ENCODE data around the gene FNDC11.

The FNDC11 gene

DNA sequence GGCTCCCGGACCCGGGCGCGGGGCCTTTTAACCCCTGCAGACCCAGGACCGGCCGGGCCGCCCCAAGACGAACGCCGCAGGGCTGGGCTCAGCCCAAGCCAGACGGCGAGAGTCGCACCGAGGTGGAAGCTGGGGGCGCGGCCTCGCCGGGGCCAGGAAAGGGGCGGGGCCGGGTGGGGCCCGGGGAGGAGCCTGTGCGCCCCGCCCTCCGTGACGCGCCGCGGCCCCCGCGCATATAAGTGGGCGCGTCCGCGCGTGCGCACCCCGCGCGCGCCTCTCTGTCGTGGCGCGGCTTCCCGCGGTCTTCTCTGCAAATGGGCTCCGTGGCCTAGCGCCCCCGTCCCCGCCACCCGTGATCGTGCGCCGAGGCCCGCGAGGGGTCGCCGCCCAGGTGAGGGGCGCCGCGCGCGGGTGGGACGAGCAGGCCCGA, 33.4 kb upstream of the FNDC11 start, which contains the start of gene PPDPF:
PPDPF (plus strand) TSS at position 262 of the 430 bp plus-strand sequence. CDS start 544 bp downstream, outside the sequence.
- peak within 1 kb of the TSS; percentile 45; the same call in 1 of the 2 replicates for H3K4me2 ChIP-seq
- no peak within 1 kb of the TSS for H3K9ac ChIP-seq
- H3K79me2 ChIP-seq (ENCODE audit: insufficient read depth, low read depth) = no peaks in the 10 kb centered on the region
- no peaks in the 10 kb centered on the region for H3K4me1 ChIP-seq (ENCODE audit: low read depth, poor library complexity, severe bottlenecking)
- H2AFZ ChIP-seq (ENCODE audit: low read depth) = peak within 1 kb of the TSS; percentile 49
- TF ChIP-seq, protein P1, sequence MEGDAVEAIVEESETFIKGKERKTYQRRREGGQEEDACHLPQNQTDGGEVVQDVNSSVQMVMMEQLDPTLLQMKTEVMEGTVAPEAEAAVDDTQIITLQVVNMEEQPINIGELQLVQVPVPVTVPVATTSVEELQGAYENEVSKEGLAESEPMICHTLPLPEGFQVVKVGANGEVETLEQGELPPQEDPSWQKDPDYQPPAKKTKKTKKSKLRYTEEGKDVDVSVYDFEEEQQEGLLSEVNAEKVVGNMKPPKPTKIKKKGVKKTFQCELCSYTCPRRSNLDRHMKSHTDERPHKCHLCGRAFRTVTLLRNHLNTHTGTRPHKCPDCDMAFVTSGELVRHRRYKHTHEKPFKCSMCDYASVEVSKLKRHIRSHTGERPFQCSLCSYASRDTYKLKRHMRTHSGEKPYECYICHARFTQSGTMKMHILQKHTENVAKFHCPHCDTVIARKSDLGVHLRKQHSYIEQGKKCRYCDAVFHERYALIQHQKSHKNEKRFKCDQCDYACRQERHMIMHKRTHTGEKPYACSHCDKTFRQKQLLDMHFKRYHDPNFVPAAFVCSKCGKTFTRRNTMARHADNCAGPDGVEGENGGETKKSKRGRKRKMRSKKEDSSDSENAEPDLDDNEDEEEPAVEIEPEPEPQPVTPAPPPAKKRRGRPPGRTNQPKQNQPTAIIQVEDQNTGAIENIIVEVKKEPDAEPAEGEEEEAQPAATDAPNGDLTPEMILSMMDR (conservative IDR thresholded peaks at IDR 0.05; ENCODE audit: low read depth, low read length) = no peak
- H3K36me3 ChIP-seq (ENCODE audit: insufficient read depth) = no peaks in the 10 kb centered on the region
- no peak within 1 kb of the TSS for H3K4me3 ChIP-seq (IDR thresholded peaks at IDR 0.05; ENCODE audit: insufficient read depth, low read depth, low read length)
- no peaks in the 10 kb centered on the region for H4K20me1 ChIP-seq (ENCODE audit: insufficient read depth)
- peaks cover 59% of the 10 kb centered on the region for H3K27me3 ChIP-seq (ENCODE audit: insufficient read depth, low read depth)
- H3K27ac ChIP-seq = no peak within 1 kb of the TSS

GRCh38 chr20:63520934-63521601, 32.9 kb upstream of the FNDC11 start:
- Histone ChIP-seq H3K4me2 (peak overlapping the region; percentile 25; the same call in 1 of the 2 replicates), H4K20me1 (ENCODE audit: insufficient read depth) (no peaks in the 10 kb centered on the region), H2AFZ (ENCODE audit: low read depth) (peak overlapping the region; percentile 22), H3K27me3 (ENCODE audit: insufficient read depth, low read depth) (peaks cover 56% of the 10 kb centered on the region), H3K4me1 (ENCODE audit: low read depth, poor library complexity, severe bottlenecking) (no peaks in the 10 kb centered on the region), H3K36me3 (ENCODE audit: insufficient read depth) (no peaks in the 10 kb centered on the region), H3K27ac (no peak overlapping the region), H3K4me3 (IDR thresholded peaks at IDR 0.05; ENCODE audit: insufficient read depth, low read depth, low read length) (no peak overlapping the region), H3K9ac (no peak overlapping the region), H3K79me2 (ENCODE audit: insufficient read depth, low read depth) (no peaks in the 10 kb centered on the region)
- TF ChIP-seq, protein P1 (conservative IDR thresholded peaks at IDR 0.05; ENCODE audit: low read depth, low read length) = no peak

DNA sequence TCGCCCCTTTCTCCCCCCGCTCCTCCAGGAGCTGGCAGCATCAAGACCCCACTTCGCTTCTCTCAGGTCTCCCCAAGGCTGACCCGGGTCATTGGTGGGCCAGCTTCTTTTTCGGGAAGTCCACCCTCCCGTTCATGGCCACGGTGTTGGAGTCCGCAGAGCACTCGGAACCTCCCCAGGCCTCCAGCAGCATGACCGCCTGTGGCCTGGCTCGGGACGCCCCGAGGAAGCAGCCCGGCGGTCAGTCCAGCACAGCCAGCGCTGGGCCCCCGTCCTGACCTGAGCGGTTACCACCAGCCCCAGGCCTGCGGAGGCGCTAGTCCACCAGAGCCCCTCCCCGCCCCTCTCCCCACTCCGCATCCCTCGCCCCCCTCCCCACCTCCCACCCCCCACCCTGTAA, 32.4 kb upstream of the FNDC11 start:
- no peak overlapping the region for H3K4me3 ChIP-seq (IDR thresholded peaks at IDR 0.05; ENCODE audit: insufficient read depth, low read depth, low read length)
- no peak overlapping the region for H3K9ac ChIP-seq
- H2AFZ ChIP-seq (ENCODE audit: low read depth) = no peak overlapping the region
- TF ChIP-seq, protein P1 (conservative IDR thresholded peaks at IDR 0.05; ENCODE audit: low read depth, low read length) = no peak
- no peaks in the 10 kb centered on the region for H3K79me2 ChIP-seq (ENCODE audit: insufficient read depth, low read depth)
- no peak overlapping the region for H3K4me2 ChIP-seq
- no peaks in the 10 kb centered on the region for H4K20me1 ChIP-seq (ENCODE audit: insufficient read depth)
- H3K36me3 ChIP-seq (ENCODE audit: insufficient read depth) = no peaks in the 10 kb centered on the region
- no peaks in the 10 kb centered on the region for H3K4me1 ChIP-seq (ENCODE audit: low read depth, poor library complexity, severe bottlenecking)
- H3K27ac ChIP-seq = no peak overlapping the region
- H3K27me3 ChIP-seq (ENCODE audit: insufficient read depth, low read depth) = peaks cover 57% of the 10 kb centered on the region

GRCh38 chr20:63522091-63522868, 31.7 kb upstream of the FNDC11 start:
- H3K27me3 ChIP-seq (ENCODE audit: insufficient read depth, low read depth) = peaks cover 57% of the 10 kb centered on the region
- H3K4me1 ChIP-seq (ENCODE audit: low read depth, poor library complexity, severe bottlenecking) = no peaks in the 10 kb centered on the region
- TF ChIP-seq, protein P1 (conservative IDR thresholded peaks at IDR 0.05; ENCODE audit: low read depth, low read length) = no peak
- H3K27ac ChIP-seq = no peak overlapping the region
- no peak overlapping the region for H2AFZ ChIP-seq (ENCODE audit: low read depth)
- no peaks in the 10 kb centered on the region for H3K36me3 ChIP-seq (ENCODE audit: insufficient read depth)
- no peak overlapping the region for H3K4me2 ChIP-seq
- no peak overlapping the region for H3K9ac ChIP-seq
- H3K79me2 ChIP-seq (ENCODE audit: insufficient read depth, low read depth) = no peaks in the 10 kb centered on the region
- no peak overlapping the region for H3K4me3 ChIP-seq (IDR thresholded peaks at IDR 0.05; ENCODE audit: insufficient read depth, low read depth, low read length)
- H4K20me1 ChIP-seq (ENCODE audit: insufficient read depth) = no peaks in the 10 kb centered on the region
